Small intestine (tissue), 7 donors: ENCODE data around the gene VIT. TPM values are rescaled to one million over a fixed set of nuclear protein-coding genes. Genes with fewer than 3 reads are reported as not detected.

Source experiments
- DNase-seq, 2 donors: peaks; one replicate each; pipeline versions ENCODE4 v3.0.0 to v3.0.0-alpha.2; 2013
- FAIRE-seq: peaks from 2 replicates; lab custom pipeline; 2012; peaks lifted over from hg19 to GRCh38; lab: Jason Lieb, UNC
- H3K27ac ChIP-seq, 3 donors: one replicate each; pipeline ENCODE4 v1.5.1; 2013; ENCODE audit warnings: low read length in 2 of 3, mild to moderate bottlenecking in 2 of 3, control low read depth in 1 of 3, inconsistent platforms in 1 of 3, low read depth in 1 of 3, moderate library complexity in 1 of 3
- H3K27me3 ChIP-seq, 3 donors: one replicate each; pipeline ENCODE4 v1.6.1; 2013; ENCODE audit warnings: low read length in 3 of 3, inconsistent platforms in 1 of 3; ENCODE audit not compliant: control insufficient read depth in 3 of 3, insufficient read depth in 3 of 3
- H3K36me3 ChIP-seq, 3 donors: one replicate each; pipeline ENCODE4 v1.6.1; 2013; ENCODE audit warnings: low read length in 3 of 3, inconsistent platforms in 1 of 3, low read depth in 1 of 3, mild to moderate bottlenecking in 1 of 3, moderate library complexity in 1 of 3; ENCODE audit not compliant: control insufficient read depth in 3 of 3, insufficient read depth in 2 of 3
- H3K4me1 ChIP-seq, 3 donors: one replicate each; pipeline ENCODE4 v1.6.1; 2013; ENCODE audit warnings: low read length in 2 of 3, inconsistent platforms in 1 of 3, low read depth in 1 of 3, mild to moderate bottlenecking in 1 of 3, moderate library complexity in 1 of 3; ENCODE audit not compliant: control insufficient read depth in 3 of 3, insufficient read depth in 2 of 3
- H3K4me3 ChIP-seq, 3 donors: one replicate each; pipeline ENCODE4 v1.5.1; 2013; ENCODE audit warnings: low read length in 3 of 3, control low read depth in 1 of 3, inconsistent platforms in 1 of 3, low read depth in 1 of 3, mild to moderate bottlenecking in 1 of 3, moderate library complexity in 1 of 3
- H3K9me3 ChIP-seq, 2 donors: one replicate each; pipeline ENCODE4 v1.6.1; 2013; ENCODE audit warnings: low read depth in 1 of 2, low read length in 1 of 2; ENCODE audit not compliant: control insufficient read depth in 2 of 2, insufficient read depth in 1 of 2
- WGBS, 3 donors: extraction: QIAGEN DNeasy Blood & Tissue Kit; methylation state at CpG; one replicate each; pipeline ENCODE4 v1.1.7; 2013; 5-methylcytosine and 5-hydroxymethylcytosine counted together
- polyA plus RNA-seq, 4 donors: library from polyadenylated mRNA; stranded (reverse) in 3 of 4; unstranded in 1 of 4; fragments of 200-250 nt in 3 of 4; fragments of 120-200 nt in 1 of 4; gene quantifications; one replicate each; pipeline versions ENCODE4 v1.2.1 to v1.2.3, GENCODE V29; 2013
- donor health status: healthy with polysubstance abuse.
- donor health status: control.
- donor health status: control.
- donor health status: Bipolar disorder and iron deficiency.
- donor health status: healthy.

The VIT gene
- polyA plus RNA-seq, 4 donors, result 0.28 to 7.5 TPM; not detected in 2

DNA sequence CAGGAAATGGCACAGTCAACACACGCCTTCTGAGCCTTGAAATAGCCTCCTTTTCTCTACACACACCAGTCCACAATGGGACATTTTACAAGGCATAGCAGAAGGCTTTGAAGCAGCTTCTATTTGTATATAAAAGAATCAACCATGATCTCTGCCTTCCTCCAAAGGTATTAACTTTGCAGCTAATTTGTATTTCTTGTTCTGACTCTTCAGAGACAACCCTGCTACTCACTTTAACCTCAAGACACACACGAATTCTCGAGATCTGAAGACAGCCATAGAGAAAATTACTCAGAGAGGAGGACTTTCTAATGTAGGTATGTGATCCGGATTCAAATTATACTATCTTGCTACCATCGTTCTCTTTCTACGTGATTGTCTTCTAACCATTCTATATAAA, 104.6 kb downstream of the VIT start:
- FAIRE-seq (no peak), DNase-seq (no peak)
- no peaks in the 10 kb centered on the region for H3K36me3 ChIP-seq
- WGBS, 3 donors, result 78 to 89% (median 81%) methylated on average over 6 of the region's 6 CpGs
- H3K4me3 ChIP-seq, result no peak overlapping the region
- no peaks in the 10 kb centered on the region for H3K27me3 ChIP-seq
- no peaks in the 10 kb centered on the region for H3K9me3 ChIP-seq
- H3K4me1 ChIP-seq, result no peaks in the 10 kb centered on the region
- no peak overlapping the region for H3K27ac ChIP-seq

DNA sequence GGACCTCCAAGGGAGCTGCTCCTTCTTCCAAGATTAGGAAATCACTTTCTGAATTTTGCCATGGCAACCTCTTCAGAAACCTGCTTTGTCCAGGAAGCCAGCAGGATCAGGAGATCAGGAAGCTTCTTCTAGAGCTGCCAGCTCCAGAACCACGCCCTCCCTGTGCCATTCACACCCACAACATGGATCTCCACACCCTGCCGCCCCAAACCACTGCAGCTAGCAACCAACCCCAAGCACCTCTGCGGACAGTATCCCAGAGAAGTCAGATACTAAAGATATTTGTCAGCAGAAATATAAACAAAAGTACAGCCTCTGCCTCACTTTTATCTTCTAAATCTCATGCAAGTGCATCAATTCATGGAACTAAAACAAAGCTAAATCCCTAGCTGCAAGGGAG, 106.4 kb downstream of the VIT start:
- no peak for DNase-seq
- no peak overlapping the region for H3K27ac ChIP-seq
- 73 to 81% (median 74%) methylated on average over 3 of the region's 3 CpGs for WGBS, 3 donors

DNA sequence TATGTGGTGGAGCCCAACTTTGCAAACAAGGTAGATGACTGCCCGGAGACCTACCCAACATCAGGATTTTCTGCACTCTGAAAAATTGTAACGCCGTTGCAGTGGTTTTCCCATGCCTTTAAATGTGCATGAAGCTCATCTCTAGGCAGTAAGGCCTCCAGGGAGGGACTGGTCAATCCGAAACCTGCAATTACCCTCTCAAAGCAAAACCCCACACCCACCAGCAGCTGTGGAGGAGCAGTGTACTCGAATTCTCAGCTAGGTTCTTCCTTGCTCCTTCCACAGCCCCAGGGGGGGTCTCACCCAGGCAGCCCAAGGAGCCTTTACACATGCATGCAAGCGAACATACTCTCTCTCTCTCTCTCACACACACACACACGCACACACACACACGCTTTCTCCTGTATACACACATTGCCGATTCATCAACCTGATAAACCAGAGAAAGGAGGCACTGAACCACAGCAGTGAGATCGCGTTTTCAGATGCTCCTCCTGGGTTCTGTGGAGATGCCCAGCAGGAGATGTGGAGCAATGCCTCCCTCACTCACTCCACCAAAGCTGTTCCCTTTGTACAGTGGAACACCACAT, 109.2 kb downstream of the VIT start:
- no peak overlapping the region for H3K27ac ChIP-seq
- FAIRE-seq, result no peak

More for the DNA sequence above, 106.4 kb downstream of the VIT start:
- no peak for FAIRE-seq
- no peak overlapping the region for H3K4me3 ChIP-seq
- no peaks in the 10 kb centered on the region for H3K36me3 ChIP-seq
- H3K27me3 ChIP-seq, result no peaks in the 10 kb centered on the region
- no peaks in the 10 kb centered on the region for H3K4me1 ChIP-seq
- no peaks in the 10 kb centered on the region for H3K9me3 ChIP-seq

DNA sequence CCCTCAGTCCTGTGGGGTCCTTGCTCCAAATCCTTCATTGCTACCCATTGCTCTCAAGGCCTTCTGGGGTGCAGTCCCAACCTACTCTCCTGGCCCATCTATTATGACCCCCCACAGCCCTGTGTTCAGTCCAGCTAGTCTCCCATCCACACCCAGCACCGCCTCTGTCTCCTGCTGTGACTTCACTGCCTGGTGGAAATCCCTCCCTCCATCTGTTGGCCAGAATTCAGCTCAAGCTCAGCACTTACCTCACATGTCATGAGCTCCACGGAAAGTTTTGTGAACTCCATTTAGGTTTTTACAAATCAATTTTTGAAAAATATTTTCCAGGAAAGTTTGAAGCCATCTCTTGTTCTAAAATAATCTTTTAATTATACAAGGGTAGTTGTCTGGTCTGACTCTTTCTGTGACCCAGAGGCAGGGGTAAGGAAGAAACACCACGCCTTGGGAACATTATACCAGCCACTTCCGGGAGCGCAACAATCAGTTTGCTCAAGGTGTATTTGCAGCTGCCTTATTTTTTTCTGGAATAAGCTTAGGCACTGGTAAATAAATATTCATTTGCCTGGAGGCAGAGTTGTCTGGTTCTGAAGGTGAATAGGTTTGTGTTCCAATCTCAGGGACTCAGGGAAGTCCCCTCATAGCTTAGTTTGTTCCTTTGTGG, 110.8 kb downstream of the VIT start:
- Histone ChIP-seq H3K27ac (no peak overlapping the region), H3K9me3 (no peaks in the 10 kb centered on the region), H3K36me3 (no peaks in the 10 kb centered on the region), H3K4me1 (no peaks in the 10 kb centered on the region), H3K4me3 (no peak overlapping the region), H3K27me3 (no peaks in the 10 kb centered on the region)
- WGBS, 3 donors, result 31 to 70% (median 40%) methylated on average over 5 of the region's 5 CpGs
- DNase-seq, result peak in 1 of 2 donors; percentile 51
- FAIRE-seq, result no peak

More for the DNA sequence above, 109.2 kb downstream of the VIT start:
- H3K27me3 ChIP-seq, result no peaks in the 10 kb centered on the region
- H3K36me3 ChIP-seq, result no peaks in the 10 kb centered on the region
- no peak for DNase-seq
- H3K4me3 ChIP-seq, result no peak overlapping the region
- 87 to 91% (median 87%) methylated on average over 11 of the region's 11 CpGs for WGBS, 3 donors
- H3K4me1 ChIP-seq, result no peaks in the 10 kb centered on the region
- no peaks in the 10 kb centered on the region for H3K9me3 ChIP-seq

DNA sequence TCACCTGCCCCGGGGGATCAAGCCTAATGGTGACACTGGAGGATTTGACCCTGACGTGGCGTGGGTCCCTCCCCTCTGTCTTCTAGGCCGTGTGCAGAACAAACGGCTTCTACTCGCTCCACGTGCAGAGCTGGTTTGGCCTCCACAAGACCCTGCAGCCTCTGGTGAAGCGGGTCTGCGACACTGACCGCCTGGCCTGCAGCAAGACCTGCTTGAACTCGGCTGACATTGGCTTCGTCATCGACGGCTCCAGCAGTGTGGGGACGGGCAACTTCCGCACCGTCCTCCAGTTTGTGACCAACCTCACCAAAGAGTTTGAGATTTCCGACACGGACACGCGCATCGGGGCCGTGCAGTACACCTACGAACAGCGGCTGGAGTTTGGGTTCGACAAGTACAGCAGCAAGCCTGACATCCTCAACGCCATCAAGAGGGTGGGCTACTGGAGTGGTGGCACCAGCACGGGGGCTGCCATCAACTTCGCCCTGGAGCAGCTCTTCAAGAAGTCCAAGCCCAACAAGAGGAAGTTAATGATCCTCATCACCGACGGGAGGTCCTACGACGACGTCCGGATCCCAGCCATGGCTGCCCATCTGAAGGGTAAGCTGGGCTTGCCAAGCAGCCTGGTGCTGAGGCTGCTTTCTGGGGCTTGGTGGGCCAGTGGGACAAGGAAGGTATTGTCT, 112.0 kb downstream of the VIT start:
- FAIRE-seq (no peak), DNase-seq (no peak)
- Histone ChIP-seq H3K4me3 (no peak overlapping the region), H3K4me1 (no peaks in the 10 kb centered on the region), H3K27ac (no peak overlapping the region), H3K27me3 (no peaks in the 10 kb centered on the region), H3K36me3 (no peaks in the 10 kb centered on the region), H3K9me3 (no peaks in the 10 kb centered on the region)
- 95 to 96% (median 95%) methylated on average over 35 of the region's 35 CpGs for WGBS, 3 donors

DNA sequence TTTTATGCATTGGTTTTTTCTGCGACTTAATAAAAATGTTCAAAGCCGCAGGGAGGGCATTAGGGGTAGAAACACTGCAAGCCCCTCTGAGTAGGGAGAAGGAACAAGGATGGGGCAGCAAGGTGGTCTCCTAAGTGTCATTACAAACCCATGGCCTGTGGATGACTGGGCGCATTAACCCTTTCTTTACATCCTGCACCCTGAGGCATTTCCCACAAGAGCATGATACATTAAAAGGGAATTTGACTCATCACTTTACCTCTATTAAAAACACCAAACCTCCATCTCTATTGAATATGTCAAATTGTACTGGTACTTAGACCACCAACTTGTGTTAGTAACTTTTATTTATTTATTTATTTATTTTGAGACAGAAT, 112.5 kb downstream of the VIT start:
- H3K27ac ChIP-seq, result no peak overlapping the region
- no peaks in the 10 kb centered on the region for H3K27me3 ChIP-seq
- DNase-seq (no peak), FAIRE-seq (no peak)
- WGBS, 3 donors, result 92 to 98% (median 94%) methylated on average over 3 of the region's 3 CpGs
- no peaks in the 10 kb centered on the region for H3K4me1 ChIP-seq
- H3K36me3 ChIP-seq, result no peaks in the 10 kb centered on the region
- no peaks in the 10 kb centered on the region for H3K9me3 ChIP-seq
- H3K4me3 ChIP-seq, result no peak overlapping the region

DNA sequence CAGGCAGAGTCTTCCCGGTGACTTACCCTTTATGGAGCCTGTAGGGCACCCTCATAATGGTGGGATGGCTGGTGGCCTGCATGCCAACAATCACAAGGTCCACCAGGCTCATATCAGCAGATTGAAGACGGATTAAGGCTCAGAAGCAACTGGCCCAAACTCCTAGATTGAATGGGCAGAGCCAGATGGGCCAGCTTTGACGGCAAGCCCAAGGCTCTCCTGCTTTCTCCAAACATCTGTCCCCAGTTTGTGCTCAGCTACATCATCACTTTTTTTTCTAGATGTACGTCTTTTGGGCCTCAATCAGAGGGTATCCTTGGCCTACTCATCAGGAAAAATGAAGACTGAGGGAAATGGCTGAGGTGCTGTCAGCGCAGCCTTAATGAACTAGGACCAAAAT, 114.6 kb downstream of the VIT start:
- Histone ChIP-seq H3K27me3 (no peaks in the 10 kb centered on the region), H3K9me3 (no peaks in the 10 kb centered on the region), H3K4me1 (no peaks in the 10 kb centered on the region), H3K36me3 (no peaks in the 10 kb centered on the region), H3K27ac (no peak overlapping the region), H3K4me3 (no peak overlapping the region)
- 86 to 95% (median 92%) methylated on average over 5 of the region's 5 CpGs for WGBS, 3 donors
- FAIRE-seq, result no peak
- no peak for DNase-seq

DNA sequence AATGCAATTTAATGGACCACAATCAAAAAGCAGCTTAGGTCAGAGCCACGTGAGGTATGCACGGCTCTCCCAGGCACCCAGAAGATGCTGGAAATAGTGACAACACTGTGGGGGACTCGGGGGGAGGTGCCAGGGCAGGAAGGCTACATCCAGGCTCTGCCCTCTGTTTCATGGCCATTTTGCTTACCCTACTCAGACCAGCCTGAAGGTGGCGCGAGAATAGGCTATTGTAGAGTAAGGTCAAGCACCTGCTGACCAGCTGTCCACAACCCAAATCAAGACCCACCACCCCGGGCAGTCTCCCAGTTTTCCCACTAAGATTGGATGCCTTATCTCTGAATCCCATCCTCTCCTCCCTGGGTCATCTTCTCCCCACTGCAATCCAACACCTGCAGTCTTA, 115.7 kb downstream of the VIT start:
- H3K27me3 ChIP-seq, result no peaks in the 10 kb centered on the region
- 51 to 70% (median 65%) methylated on average over 6 of the region's 6 CpGs for WGBS, 3 donors
- H3K36me3 ChIP-seq, result no peaks in the 10 kb centered on the region
- no peaks in the 10 kb centered on the region for H3K4me1 ChIP-seq
- no peak overlapping the region for H3K4me3 ChIP-seq
- DNase-seq, result no peak
- no peak for FAIRE-seq
- no peaks in the 10 kb centered on the region for H3K9me3 ChIP-seq
- H3K27ac ChIP-seq, result no peak overlapping the region
